ENCODE measurements around the gene COL9A3.
A peak's percentile ranks its signal among the peaks of the same experiment; 100 is the strongest.

COL9A3 gene

DNA sequence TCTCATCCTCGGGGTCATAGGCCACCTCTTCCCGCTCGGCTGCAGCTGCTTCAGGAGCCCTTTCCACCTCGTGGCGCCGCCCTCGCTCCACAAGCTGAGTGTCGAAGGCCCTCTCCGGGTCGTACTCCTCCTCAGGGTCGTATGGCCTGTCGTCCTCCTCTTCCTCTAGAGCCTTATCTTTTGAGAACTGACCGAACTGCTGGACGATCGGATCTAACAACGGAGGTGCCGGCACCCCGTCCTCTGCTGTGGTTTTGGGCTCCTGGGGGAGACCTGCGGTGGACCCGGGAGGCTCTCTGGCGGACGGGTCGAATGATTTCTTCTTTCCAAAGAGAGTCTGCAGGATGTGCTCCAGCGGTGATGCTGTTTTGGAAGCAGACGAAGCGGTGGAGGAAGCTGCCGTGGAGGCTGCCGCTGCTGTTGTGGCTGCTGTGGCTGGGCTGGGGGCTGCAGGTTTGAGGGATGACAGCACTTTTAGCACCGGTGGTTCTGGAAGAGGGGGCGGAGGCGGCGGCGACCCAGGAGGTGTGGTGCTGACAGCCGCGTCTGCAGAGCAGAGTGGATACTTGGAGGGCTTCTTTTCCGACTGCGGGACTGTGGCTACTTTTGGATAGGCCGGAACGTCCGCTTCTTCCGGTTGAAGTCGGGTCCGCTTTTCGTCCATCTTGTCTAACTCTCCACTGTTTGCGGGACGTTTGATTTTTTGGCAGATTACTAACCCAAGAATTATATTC lies 65.0 kb downstream of the COL9A3 start:
- no peaks in the 10 kb centered on the region for H3K36me3 ChIP-seq (ENCODE audit: insufficient read depth)
- TF ChIP-seq, protein P1, sequence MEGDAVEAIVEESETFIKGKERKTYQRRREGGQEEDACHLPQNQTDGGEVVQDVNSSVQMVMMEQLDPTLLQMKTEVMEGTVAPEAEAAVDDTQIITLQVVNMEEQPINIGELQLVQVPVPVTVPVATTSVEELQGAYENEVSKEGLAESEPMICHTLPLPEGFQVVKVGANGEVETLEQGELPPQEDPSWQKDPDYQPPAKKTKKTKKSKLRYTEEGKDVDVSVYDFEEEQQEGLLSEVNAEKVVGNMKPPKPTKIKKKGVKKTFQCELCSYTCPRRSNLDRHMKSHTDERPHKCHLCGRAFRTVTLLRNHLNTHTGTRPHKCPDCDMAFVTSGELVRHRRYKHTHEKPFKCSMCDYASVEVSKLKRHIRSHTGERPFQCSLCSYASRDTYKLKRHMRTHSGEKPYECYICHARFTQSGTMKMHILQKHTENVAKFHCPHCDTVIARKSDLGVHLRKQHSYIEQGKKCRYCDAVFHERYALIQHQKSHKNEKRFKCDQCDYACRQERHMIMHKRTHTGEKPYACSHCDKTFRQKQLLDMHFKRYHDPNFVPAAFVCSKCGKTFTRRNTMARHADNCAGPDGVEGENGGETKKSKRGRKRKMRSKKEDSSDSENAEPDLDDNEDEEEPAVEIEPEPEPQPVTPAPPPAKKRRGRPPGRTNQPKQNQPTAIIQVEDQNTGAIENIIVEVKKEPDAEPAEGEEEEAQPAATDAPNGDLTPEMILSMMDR (conservative IDR thresholded peaks at IDR 0.05; ENCODE audit: low read depth, low read length), result no peak
- no peak overlapping the region for H2AFZ ChIP-seq (ENCODE audit: low read depth)
- no peak overlapping the region for H3K9ac ChIP-seq
- no peaks in the 10 kb centered on the region for H3K27me3 ChIP-seq (ENCODE audit: insufficient read depth, low read depth)
- peaks cover 30% of the 10 kb centered on the region for H3K4me1 ChIP-seq (ENCODE audit: low read depth, poor library complexity, severe bottlenecking)
- no peaks in the 10 kb centered on the region for H3K79me2 ChIP-seq (ENCODE audit: insufficient read depth, low read depth)
- H4K20me1 ChIP-seq (ENCODE audit: insufficient read depth), result no peaks in the 10 kb centered on the region
- no peak overlapping the region for H3K27ac ChIP-seq
- no peak overlapping the region for H3K4me2 ChIP-seq
- no peak overlapping the region for H3K4me3 ChIP-seq (IDR thresholded peaks at IDR 0.05; ENCODE audit: insufficient read depth, low read depth, low read length)

DNA sequence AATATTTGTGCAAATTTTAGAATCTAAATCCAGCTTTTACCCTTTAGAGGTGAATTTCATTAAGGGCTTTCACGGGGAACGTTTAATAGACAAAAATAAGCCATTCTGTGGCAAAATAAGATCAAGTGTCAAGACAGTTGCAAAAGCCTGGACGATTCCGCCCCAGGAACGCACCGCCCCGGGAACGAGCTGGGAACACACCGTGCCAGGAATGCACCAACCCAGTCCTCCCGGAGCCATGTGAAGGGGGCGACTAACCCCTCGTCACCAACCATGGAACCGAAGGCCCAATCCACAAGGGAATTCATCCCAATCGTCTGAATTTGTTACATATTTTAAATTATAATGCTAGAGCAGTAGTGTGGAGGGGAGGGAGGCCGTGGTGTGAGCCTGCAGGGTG lies 65.6 kb downstream of the COL9A3 start:
- H3K36me3 ChIP-seq (ENCODE audit: insufficient read depth), result no peaks in the 10 kb centered on the region
- TF ChIP-seq, protein P1 (conservative IDR thresholded peaks at IDR 0.05; ENCODE audit: low read depth, low read length), result no peak
- no peak overlapping the region for H3K4me3 ChIP-seq (IDR thresholded peaks at IDR 0.05; ENCODE audit: insufficient read depth, low read depth, low read length)
- no peaks in the 10 kb centered on the region for H4K20me1 ChIP-seq (ENCODE audit: insufficient read depth)
- H2AFZ ChIP-seq (ENCODE audit: low read depth), result no peak overlapping the region
- no peaks in the 10 kb centered on the region for H3K79me2 ChIP-seq (ENCODE audit: insufficient read depth, low read depth)
- H3K4me1 ChIP-seq (ENCODE audit: low read depth, poor library complexity, severe bottlenecking), result peaks cover 36% of the 10 kb centered on the region
- H3K9ac ChIP-seq, result no peak overlapping the region
- no peaks in the 10 kb centered on the region for H3K27me3 ChIP-seq (ENCODE audit: insufficient read depth, low read depth)
- no peak overlapping the region for H3K27ac ChIP-seq
- H3K4me2 ChIP-seq, result no peak overlapping the region

DNA sequence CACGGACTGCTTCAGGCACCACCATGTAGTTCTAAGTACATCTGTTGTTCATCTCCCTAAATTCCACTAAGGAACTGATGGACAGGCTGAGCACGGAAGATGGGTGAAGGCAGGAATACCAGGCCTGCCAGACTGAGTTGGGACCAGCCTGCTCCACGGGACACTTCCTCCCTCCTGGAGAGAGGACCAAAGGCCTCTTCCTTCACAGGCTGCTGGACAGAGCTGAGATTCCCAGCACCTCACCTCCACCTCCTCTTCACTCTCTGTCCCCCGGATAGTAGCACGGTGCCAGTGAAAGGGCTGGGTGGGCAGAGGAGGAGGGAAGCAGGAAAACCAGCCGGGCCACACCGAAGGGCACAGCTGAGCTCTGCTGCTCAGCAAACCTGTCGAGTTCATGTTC lies 67.7 kb downstream of the COL9A3 start:
- H3K79me2 ChIP-seq (ENCODE audit: insufficient read depth, low read depth), result no peaks in the 10 kb centered on the region
- H4K20me1 ChIP-seq (ENCODE audit: insufficient read depth), result no peaks in the 10 kb centered on the region
- H3K4me2 ChIP-seq, result peak overlapping the region; percentile 74; the same call in 1 of the 2 replicates
- no peaks in the 10 kb centered on the region for H3K36me3 ChIP-seq (ENCODE audit: insufficient read depth)
- H3K4me1 ChIP-seq (ENCODE audit: low read depth, poor library complexity, severe bottlenecking), result peaks cover 56% of the 10 kb centered on the region
- TF ChIP-seq, protein P1 (conservative IDR thresholded peaks at IDR 0.05; ENCODE audit: low read depth, low read length), result no peak
- H2AFZ ChIP-seq (ENCODE audit: low read depth), result no peak overlapping the region
- no peak overlapping the region for H3K4me3 ChIP-seq (IDR thresholded peaks at IDR 0.05; ENCODE audit: insufficient read depth, low read depth, low read length)
- no peaks in the 10 kb centered on the region for H3K27me3 ChIP-seq (ENCODE audit: insufficient read depth, low read depth)
- H3K9ac ChIP-seq, result no peak overlapping the region
- H3K27ac ChIP-seq, result no peak overlapping the region; the same call in 1 of the 2 replicates

DNA sequence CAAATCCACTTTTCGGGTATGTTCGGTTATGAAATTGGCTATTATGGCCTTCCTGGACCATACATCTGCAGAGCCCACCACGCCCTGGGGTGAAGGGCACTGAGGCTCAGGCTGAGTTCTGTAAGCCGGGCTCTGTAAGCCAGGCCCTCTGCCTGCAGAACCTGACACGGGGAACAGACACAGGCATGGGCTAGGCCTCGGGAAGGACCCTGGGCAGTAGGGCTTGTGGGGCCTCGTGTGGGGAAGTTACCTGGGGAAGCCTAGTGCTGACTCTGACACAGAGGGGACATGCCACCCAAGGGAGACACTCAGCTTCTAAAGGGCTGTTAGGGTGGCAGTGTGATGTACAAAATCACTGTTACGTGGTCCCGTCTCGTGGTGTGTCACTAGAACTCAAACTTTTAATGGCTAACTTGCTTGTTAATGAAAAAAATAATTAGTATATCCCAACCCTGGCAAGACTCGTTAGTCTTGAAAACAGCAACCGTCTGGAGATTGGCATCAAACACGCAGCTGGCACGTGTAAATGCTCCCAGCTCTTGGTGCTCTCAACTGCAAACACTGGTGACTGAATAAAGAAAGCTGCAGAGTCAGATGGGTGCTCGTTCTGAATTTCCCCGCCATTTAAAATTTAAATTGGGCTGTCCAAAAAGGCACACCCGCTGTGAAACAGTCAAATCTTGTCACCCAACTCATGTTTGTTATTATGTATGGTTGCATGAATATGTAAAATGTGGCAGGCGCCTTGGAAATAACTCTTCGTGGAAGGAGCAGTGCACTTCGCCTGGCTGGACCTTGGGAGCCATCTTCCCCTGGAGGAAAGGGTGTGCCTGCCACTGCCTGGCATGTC lies 68.4 kb downstream of the COL9A3 start:
- Histone ChIP-seq H3K4me3 (IDR thresholded peaks at IDR 0.05; ENCODE audit: insufficient read depth, low read depth, low read length) (no peak overlapping the region), H4K20me1 (ENCODE audit: insufficient read depth) (no peaks in the 10 kb centered on the region), H3K27ac (peak overlapping the region; percentile 87), H3K36me3 (ENCODE audit: insufficient read depth) (no peaks in the 10 kb centered on the region), H3K4me1 (ENCODE audit: low read depth, poor library complexity, severe bottlenecking) (peaks cover 62% of the 10 kb centered on the region), H3K9ac (peak overlapping the region; percentile 59; the same call in 1 of the 2 replicates), H3K79me2 (ENCODE audit: insufficient read depth, low read depth) (no peaks in the 10 kb centered on the region), H2AFZ (ENCODE audit: low read depth) (no peak overlapping the region), H3K4me2 (peak overlapping the region; percentile 74), H3K27me3 (ENCODE audit: insufficient read depth, low read depth) (no peaks in the 10 kb centered on the region)
- TF ChIP-seq, protein P1 (conservative IDR thresholded peaks at IDR 0.05; ENCODE audit: low read depth, low read length), result no peak
